Motor neuron (in vitro differentiated cells): ENCODE measurements around the gene TFAP2D. TPM values are rescaled to one million over a fixed set of nuclear protein-coding genes. Genes with fewer than 3 reads are reported as not detected.

Experiments
- ATAC-seq, 8 experiments: fragments of 200-7000 bp; cut with Tn5 transposase; replicated peaks in 6 of 8; 2 replicates each; pipeline ENCODE4 v1.8.0; 2021; ENCODE audit warnings: mild to moderate bottlenecking in 8 of 8, moderate library complexity in 8 of 8
- H3K27ac ChIP-seq, 2 donors: fragments of 250-450 bp; sonication (Bioruptor Pico); 2 replicates each; pipeline ENCODE4 v1.9.0; 2021; ENCODE audit warnings: antibody characterized with exemption in 2 of 2, mild to moderate bottlenecking in 2 of 2, moderate library complexity in 1 of 2
- H3K4me1 ChIP-seq, 2 donors: fragments of 250-450 bp; sonication (Bioruptor Pico); replicated peaks in 1 of 2; 2 replicates each; pipeline ENCODE4 v1.6.1; 2021; ENCODE audit warnings: antibody characterized with exemption in 2 of 2, mild to moderate bottlenecking in 2 of 2, moderate library complexity in 1 of 2
- H3K4me3 ChIP-seq, 5 donors: fragments of 250-450 bp; sonication (Bioruptor Pico); 2 replicates each; pipeline ENCODE4 v1.9.0; 2021; ENCODE audit warnings: antibody characterized with exemption in 5 of 5, mild to moderate bottlenecking in 5 of 5, moderate library complexity in 4 of 5
- WGBS, 10 experiments: fragments of 450-650 bp; shearing (Covaris generic); methylation state at CpG; one replicate each; pipeline ENCODE4 v1.0.0; 2022; 5-methylcytosine and 5-hydroxymethylcytosine counted together
- in situ Hi-C, 9 experiments: fragments of 400-800 bp; cut with MboI; loops; one replicate each; pipeline ENCODE4 v1.15.0; 2021; ENCODE audit warnings: low sequenced_read_pairs in 9 of 9, low pct_unique_long_range_greater_than_20kb in 2 of 9; ENCODE audit not compliant: unreplicated experiment in 9 of 9
- total RNA-seq, 8 experiments: library from RNA; unstranded; fragments of 300-600 nt; gene quantifications; 2 replicates each; pipeline versions ENCODE4 v1.2.3 to v1.2.4, GENCODE V29; 2022

The TFAP2D gene
- total RNA-seq, 8 experiments from 2014 or later = 0.20 to 0.38 (median 0.31) TPM; not detected in 4

DNA sequence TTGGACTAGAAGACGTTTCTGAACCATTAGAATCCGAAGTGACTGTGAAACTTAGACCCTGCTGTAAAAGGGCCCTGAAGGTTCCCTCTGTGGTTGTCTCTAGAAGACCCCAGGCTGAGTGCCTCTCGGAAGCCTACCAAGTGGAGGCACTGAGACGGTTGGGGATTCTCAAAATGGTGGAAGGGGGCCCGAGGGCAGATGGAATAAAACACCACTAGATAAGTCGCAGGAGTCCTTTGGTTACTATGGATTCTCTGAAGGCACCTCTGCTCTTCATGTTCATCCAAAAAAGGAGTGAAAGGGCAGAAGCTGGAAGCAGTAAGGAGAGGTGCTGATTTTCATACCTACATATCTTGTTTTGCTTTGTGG lies 4.0 kb upstream of the TFAP2D start:
- H3K4me1 ChIP-seq = peaks cover 0 to 3% of the 10 kb centered on the region in 2 donors
- no peak for ATAC-seq
- no peak overlapping the region for H3K4me3 ChIP-seq
- in situ Hi-C loops = loop anchor here in 1 of 9 experiments (25.0 kb wide), 1 partner anchor 128 kb away; no protein-coding TSS in a partner anchor
- no peak overlapping the region for H3K27ac ChIP-seq
- 0 to 17% (median 6%) methylated on average over 1 to 6 of the region's 6 CpGs; no CpG with 5 or more reads in 3 of the 10 experiments for WGBS, 10 experiments

- ATAC-seq = no peak
- no peak overlapping the region for H3K27ac ChIP-seq
- no peak overlapping the region for H3K4me3 ChIP-seq
- peaks cover 0 to 3% of the 10 kb centered on the region in 2 donors for H3K4me1 ChIP-seq
- WGBS, 10 experiments = 0 to 60% (median 12%) methylated on average over 1 to 5 of the region's 7 CpGs; no CpG with 5 or more reads in 2 of the 10 experiments
- in situ Hi-C loops = loop anchor here in 1 of 9 experiments (25.0 kb wide), 1 partner anchor 126 kb away; no protein-coding TSS in a partner anchor
These were observed 1.6 kb upstream of the TFAP2D start for GRCh38 chr6:50711686-50712085.

- ATAC-seq = no peak
- in situ Hi-C loops = loop anchor here in 1 of 9 experiments (25.0 kb wide), 1 partner anchor 125 kb away; no protein-coding TSS in a partner anchor
- 0 to 5% (median 0%) methylated on average over 1 to 2 of the region's 2 CpGs; no CpG with 5 or more reads in 2 of the 10 experiments for WGBS, 10 experiments
- H3K4me3 ChIP-seq = no peak overlapping the region
- H3K27ac ChIP-seq = no peak overlapping the region
- peaks cover 0 to 3% of the 10 kb centered on the region in 2 donors for H3K4me1 ChIP-seq
These were observed 1.0 kb upstream of the TFAP2D start for GRCh38 chr6:50712291-50712690.

GRCh38 chr6:50713977-50714486 lies 706 bp downstream of the TFAP2D start:
- 0 to 12% (median 5%) methylated on average over 2 to 15 of the region's 27 CpGs for WGBS, 10 experiments
- no peak for ATAC-seq
- Histone ChIP-seq H3K4me3 (no peak overlapping the region), H3K27ac (no peak overlapping the region), H3K4me1 (no peaks in the 10 kb centered on the region)
- in situ Hi-C loops = loop anchor here in 1 of 9 experiments (25.0 kb wide), 1 partner anchor 123 kb away; no protein-coding TSS in a partner anchor

GRCh38 chr6:50714487-50715379 lies 1.4 kb downstream of the TFAP2D start:
- in situ Hi-C loops = loop anchor here in 1 of 9 experiments (25.0 kb wide), 1 partner anchor 123 kb away; no protein-coding TSS in a partner anchor
- 0 to 11% (median 1%) methylated on average over 6 to 33 of the region's 51 CpGs; no CpG with 5 or more reads in 2 of the 10 experiments for WGBS, 10 experiments
- H3K4me1 ChIP-seq = no peaks in the 10 kb centered on the region
- H3K27ac ChIP-seq = no peak overlapping the region
- ATAC-seq = no peak
- H3K4me3 ChIP-seq = no peak overlapping the region

GRCh38 chr6:50716899-50717509 lies 3.7 kb downstream of the TFAP2D start:
- H3K4me1 ChIP-seq = no peaks in the 10 kb centered on the region
- no peak for ATAC-seq
- in situ Hi-C loops = loop anchor here in 1 of 9 experiments (25.0 kb wide), 1 partner anchor 120 kb away; no protein-coding TSS in a partner anchor
- WGBS, 10 experiments = 0 to 30% (median 7%) methylated on average over 2 to 14 of the region's 14 CpGs
- H3K27ac ChIP-seq = no peak overlapping the region
- no peak overlapping the region for H3K4me3 ChIP-seq

GRCh38 chr6:50717734-50718457 lies 4.6 kb downstream of the TFAP2D start:
- Histone ChIP-seq H3K4me1 (no peaks in the 10 kb centered on the region), H3K4me3 (no peak overlapping the region), H3K27ac (no peak overlapping the region)
- in situ Hi-C loops = loop anchor here in 1 of 9 experiments (25.0 kb wide), 1 partner anchor 119 kb away; no protein-coding TSS in a partner anchor
- ATAC-seq = no peak
- WGBS, 10 experiments = 0 to 4% (median 3%) methylated on average over 1 to 9 of the region's 9 CpGs

DNA sequence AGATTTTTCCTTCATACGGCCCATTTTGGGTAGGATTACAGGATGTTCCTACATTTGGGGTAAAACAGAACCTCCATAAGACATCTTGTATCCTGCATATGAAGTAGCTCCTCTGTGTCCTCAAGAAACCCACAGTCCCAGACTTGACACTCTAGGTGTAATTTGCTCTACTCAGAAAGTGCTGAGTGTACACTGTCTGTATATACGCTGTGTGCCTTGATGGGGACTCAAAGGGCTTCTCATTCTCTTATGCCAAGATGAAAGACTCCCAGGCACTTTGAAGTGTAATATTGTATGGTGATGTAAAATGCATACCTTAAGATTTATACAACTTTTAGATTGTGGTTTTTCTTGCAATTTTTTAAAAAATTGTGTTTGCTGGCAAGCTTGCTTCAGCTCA lies 5.2 kb downstream of the TFAP2D start:
- in situ Hi-C loops = loop anchor here in 1 of 9 experiments (25.0 kb wide), 1 partner anchor 119 kb away; no protein-coding TSS in a partner anchor
- Histone ChIP-seq H3K4me3 (no peak overlapping the region), H3K27ac (no peak overlapping the region), H3K4me1 (no peaks in the 10 kb centered on the region)
- no peak for ATAC-seq
- WGBS, 10 experiments = 0 to 33% (median 18%) methylated on average over 1 to 2 of the region's 2 CpGs; no CpG with 5 or more reads in 3 of the 10 experiments

GRCh38 chr6:50720623-50721022 lies 7.3 kb downstream of the TFAP2D start:
- in situ Hi-C loops = loop anchor here in 1 of 9 experiments (25.0 kb wide), 1 partner anchor 117 kb away; no protein-coding TSS in a partner anchor
- H3K4me1 ChIP-seq = no peaks in the 10 kb centered on the region
- H3K4me3 ChIP-seq = no peak overlapping the region
- WGBS, 10 experiments = 0 to 3% (median 0%) methylated on average over 1 to 10 of the region's 10 CpGs; no CpG with 5 or more reads in 1 of the 10 experiments
- peak in 1 of 8 experiments; percentile 66 for ATAC-seq
- no peak overlapping the region for H3K27ac ChIP-seq

GRCh38 chr6:50721978-50722377 lies 8.7 kb downstream of the TFAP2D start:
- Histone ChIP-seq H3K4me1 (no peaks in the 10 kb centered on the region), H3K4me3 (no peak overlapping the region), H3K27ac (no peak overlapping the region)
- 0 to 16% (median 4%) methylated on average over 4 to 19 of the region's 19 CpGs; no CpG with 5 or more reads in 1 of the 10 experiments for WGBS, 10 experiments
- in situ Hi-C loops = loop anchor here in 1 of 9 experiments (25.0 kb wide), 1 partner anchor 115 kb away; no protein-coding TSS in a partner anchor
- ATAC-seq = no peak

- in situ Hi-C loops = loop anchor here in 1 of 9 experiments (25.0 kb wide), 1 partner anchor 114 kb away; no protein-coding TSS in a partner anchor
- no peak for ATAC-seq
- 0 to 13% (median 2%) methylated on average over 2 to 22 of the region's 24 CpGs; no CpG with 5 or more reads in 2 of the 10 experiments for WGBS, 10 experiments
- H3K4me1 ChIP-seq = no peaks in the 10 kb centered on the region
- no peak overlapping the region for H3K4me3 ChIP-seq
- no peak overlapping the region for H3K27ac ChIP-seq
These were observed 9.7 kb downstream of the TFAP2D start for GRCh38 chr6:50722829-50723554.
